ENCODE measurements around the gene DPYSL4.

DNA sequence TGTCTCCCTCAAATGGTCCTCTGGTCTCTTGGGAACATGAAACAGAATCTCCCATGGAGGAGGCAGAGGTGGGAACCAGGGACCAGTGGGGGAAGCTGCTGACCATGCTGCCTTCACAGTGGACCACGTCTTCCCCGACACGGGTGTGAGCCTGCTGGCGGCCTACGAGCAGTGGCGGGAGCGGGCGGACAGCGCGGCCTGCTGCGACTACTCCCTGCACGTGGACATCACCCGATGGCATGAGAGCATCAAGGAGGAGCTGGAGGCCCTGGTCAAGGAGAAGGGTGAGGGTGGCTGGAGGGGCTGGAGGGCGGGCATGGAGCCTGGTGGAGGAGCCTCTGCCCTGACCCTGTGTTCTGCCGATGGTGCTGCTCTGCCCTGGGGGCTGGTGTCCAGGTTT, 8.0 kb downstream of the DPYSL4 start:
- TF ChIP-seq EZH2 (IDR thresholded peaks at IDR 0.05; ENCODE audit: borderline replicate concordance): no peak
- TF ChIP-seq CTCF (IDR thresholded peaks at IDR 0.05; ENCODE audit: poor library complexity): no peak

Measured in hepatocyte (in vitro differentiated cells).